Measurements from ENCODE around the gene ZIM2. TPM values are rescaled to one million over a fixed set of nuclear protein-coding genes. Genes with fewer than 3 reads are reported as not detected.

The ZIM2 gene
- total RNA-seq, 1 donor from 2014 or later = not detected

GRCh38 chr19:56837004-56837403 lies 3.5 kb downstream of the ZIM2 start:
- Histone ChIP-seq H3K4me1 (ENCODE audit: insufficient read depth, low read length) (no peaks in the 10 kb centered on the region), H2AFZ (ENCODE audit: low read depth, low read length) (no peak overlapping the region), H3K4me3 (ENCODE audit: insufficient read depth, low read depth, low read length) (no peak overlapping the region), H3K36me3 (ENCODE audit: insufficient read depth, low read length) (no peaks in the 10 kb centered on the region), H4K20me1 (ENCODE audit: insufficient read depth, low read length) (no peaks in the 10 kb centered on the region), H3K27ac (ENCODE audit: low read depth, low read length) (no peak overlapping the region), H3K27me3 (ENCODE audit: insufficient read depth, low read length) (no peaks in the 10 kb centered on the region), H3K4me2 (ENCODE audit: low read length) (peak overlapping the region; percentile 69), H3K9ac (ENCODE audit: low read length) (no peak overlapping the region), H3K9me3 (ENCODE audit: insufficient read depth, low read depth, low read length) (peaks cover 9% of the 10 kb centered on the region), H3K79me2 (ENCODE audit: insufficient read depth, low read length) (no peaks in the 10 kb centered on the region)
- Mint-ChIP-seq H3K36me3 (ENCODE audit: low read depth, unreplicated experiment) (no peaks in the 10 kb centered on the region), H3K4me1 (ENCODE audit: low read depth, unreplicated experiment) (no peaks in the 10 kb centered on the region), H3K4me3 (ENCODE audit: unreplicated experiment) (no peak overlapping the region), H3K9me3 (ENCODE audit: unreplicated experiment) (peaks cover 25% of the 10 kb centered on the region), H3K27ac (ENCODE audit: unreplicated experiment) (no peak overlapping the region), H3K27me3 (ENCODE audit: low read depth, unreplicated experiment) (no peaks in the 10 kb centered on the region)
- TF ChIP-seq CTCF (IDR thresholded peaks at IDR 0.05; ENCODE audit: insufficient read depth, low read depth, low read length) = no peak
- no peak for TF ChIP-seq EZH2 (IDR thresholded peaks at IDR 0.05; ENCODE audit: insufficient read depth, low read length)
- DNase-seq (ENCODE audit: low read depth) (no peak), FAIRE-seq (no peak)

GRCh38 chr19:56836059-56836458 lies 4.5 kb downstream of the ZIM2 start:
- no peaks in the 10 kb centered on the region for H3K36me3 ChIP-seq (ENCODE audit: insufficient read depth, low read length)
- no peaks in the 10 kb centered on the region for H3K27me3 ChIP-seq (ENCODE audit: insufficient read depth, low read length)
- H3K36me3 Mint-ChIP-seq (ENCODE audit: low read depth, unreplicated experiment) = no peaks in the 10 kb centered on the region
- DNase-seq (ENCODE audit: low read depth) = no peak
- H3K9me3 Mint-ChIP-seq (ENCODE audit: unreplicated experiment) = peaks cover 23% of the 10 kb centered on the region
- H3K4me1 Mint-ChIP-seq (ENCODE audit: low read depth, unreplicated experiment) = no peaks in the 10 kb centered on the region
- no peaks in the 10 kb centered on the region for H4K20me1 ChIP-seq (ENCODE audit: insufficient read depth, low read length)
- H3K27ac ChIP-seq (ENCODE audit: low read depth, low read length) = no peak overlapping the region
- peaks cover 9% of the 10 kb centered on the region for H3K9me3 ChIP-seq (ENCODE audit: insufficient read depth, low read depth, low read length)
- H3K4me3 ChIP-seq (ENCODE audit: insufficient read depth, low read depth, low read length) = no peak overlapping the region
- H3K9ac ChIP-seq (ENCODE audit: low read length) = no peak overlapping the region
- H3K4me2 ChIP-seq (ENCODE audit: low read length) = no peak overlapping the region
- no peak overlapping the region for H3K27ac Mint-ChIP-seq (ENCODE audit: unreplicated experiment)
- no peaks in the 10 kb centered on the region for H3K27me3 Mint-ChIP-seq (ENCODE audit: low read depth, unreplicated experiment)
- no peak for TF ChIP-seq EZH2 (IDR thresholded peaks at IDR 0.05; ENCODE audit: insufficient read depth, low read length)
- TF ChIP-seq CTCF (IDR thresholded peaks at IDR 0.05; ENCODE audit: insufficient read depth, low read depth, low read length) = no peak
- no peaks in the 10 kb centered on the region for H3K4me1 ChIP-seq (ENCODE audit: insufficient read depth, low read length)
- no peaks in the 10 kb centered on the region for H3K79me2 ChIP-seq (ENCODE audit: insufficient read depth, low read length)
- no peak overlapping the region for H3K4me3 Mint-ChIP-seq (ENCODE audit: unreplicated experiment)
- no peak for FAIRE-seq
- no peak overlapping the region for H2AFZ ChIP-seq (ENCODE audit: low read depth, low read length)

- no peak overlapping the region for H3K4me3 Mint-ChIP-seq (ENCODE audit: unreplicated experiment)
- Histone ChIP-seq H3K4me1 (ENCODE audit: insufficient read depth, low read length) (no peaks in the 10 kb centered on the region), H3K27ac (ENCODE audit: low read depth, low read length) (no peak overlapping the region), H2AFZ (ENCODE audit: low read depth, low read length) (no peak overlapping the region), H3K4me3 (ENCODE audit: insufficient read depth, low read depth, low read length) (no peak overlapping the region), H3K27me3 (ENCODE audit: insufficient read depth, low read length) (no peaks in the 10 kb centered on the region), H3K9me3 (ENCODE audit: insufficient read depth, low read depth, low read length) (peaks cover 9% of the 10 kb centered on the region), H3K36me3 (ENCODE audit: insufficient read depth, low read length) (no peaks in the 10 kb centered on the region), H3K4me2 (ENCODE audit: low read length) (no peak overlapping the region), H4K20me1 (ENCODE audit: insufficient read depth, low read length) (no peaks in the 10 kb centered on the region), H3K9ac (ENCODE audit: low read length) (no peak overlapping the region), H3K79me2 (ENCODE audit: insufficient read depth, low read length) (no peaks in the 10 kb centered on the region)
- H3K27me3 Mint-ChIP-seq (ENCODE audit: low read depth, unreplicated experiment) = no peaks in the 10 kb centered on the region
- H3K9me3 Mint-ChIP-seq (ENCODE audit: unreplicated experiment) = peaks cover 20% of the 10 kb centered on the region
- no peak overlapping the region for H3K27ac Mint-ChIP-seq (ENCODE audit: unreplicated experiment)
- H3K4me1 Mint-ChIP-seq (ENCODE audit: low read depth, unreplicated experiment) = no peaks in the 10 kb centered on the region
- H3K36me3 Mint-ChIP-seq (ENCODE audit: low read depth, unreplicated experiment) = no peaks in the 10 kb centered on the region
- TF ChIP-seq CTCF (IDR thresholded peaks at IDR 0.05; ENCODE audit: insufficient read depth, low read depth, low read length) = no peak
- no peak for TF ChIP-seq EZH2 (IDR thresholded peaks at IDR 0.05; ENCODE audit: insufficient read depth, low read length)
- no peak for FAIRE-seq
- DNase-seq (ENCODE audit: low read depth) = no peak
These were observed 5.1 kb downstream of the ZIM2 start for GRCh38 chr19:56835401-56835800.

Measured in astrocyte (in vitro differentiated cells and primary cell).